Panc1 (cell line): ENCODE measurements around the gene TRIM45. TPM values are rescaled to one million over a fixed set of nuclear protein-coding genes. Genes with fewer than 3 reads are reported as not detected.

Experiments
- ATAC-seq: fragments of 200-7000 bp; cut with Tn5 transposase; 2 replicates; pipeline ENCODE4 v1.9.1; 2020; ENCODE audit warnings: mild to moderate bottlenecking, moderate library complexity
- BruUV-seq: library from RNA; stranded (reverse); fragments of 400-500 nt; replicated peaks from 2 replicates; lab custom pipeline; 2021; lab: Mats Ljungman, UMichigan
- CTCF ChIA-PET: fragments of 300-600 bp; sonication (Branson Sonifier 250); formaldehyde crosslinking; loops from one replicate; lab custom pipeline; 2022; ENCODE audit warnings: antibody characterized with exemption; lab: Charles Lee
- POLR2A ChIA-PET: fragments of 300-600 bp; sonication (Branson Sonifier 250); formaldehyde crosslinking; loops from one replicate; lab custom pipeline; 2022; ENCODE audit warnings: antibody characterized with exemption; lab: Charles Lee
- DNase-seq: peaks from one replicate; pipeline ENCODE4 v3.0.0-alpha.2; 2010; ENCODE audit warnings: low read depth, low spot score
- H3K27ac ChIP-seq: 2 replicates; pipeline ENCODE4 v1.5.1; 2011; ENCODE audit warnings: mild to moderate bottlenecking, low read length, inconsistent platforms
- H3K27me3 ChIP-seq: fragments of 200-500 bp; sonication (Bioruptor generic); 2 replicates; pipeline ENCODE4 v1.6.0; 2014; ENCODE audit warnings: low read length, inconsistent platforms; ENCODE audit not compliant: control insufficient read depth, insufficient read depth
- H3K36me3 ChIP-seq: fragments of 200-500 bp; sonication (Bioruptor generic); 2 replicates; pipeline ENCODE4 v1.5.1; 2014; ENCODE audit warnings: inconsistent platforms, mild to moderate bottlenecking, low read length, moderate library complexity; ENCODE audit not compliant: control insufficient read depth, insufficient read depth
- H3K4me1 ChIP-seq: 2 replicates; pipeline ENCODE4 v1.5.1; 2011; ENCODE audit warnings: inconsistent platforms, mild to moderate bottlenecking, low read length, moderate library complexity; ENCODE audit not compliant: control insufficient read depth, insufficient read depth
- H3K4me3 ChIP-seq, 2 experiments: 2 replicates each; pipeline ENCODE4 v1.5.1; 2011 to 2012; ENCODE audit warnings: low read depth in 2 of 2, low read length in 2 of 2, mild to moderate bottlenecking in 2 of 2, inconsistent platforms in 1 of 2, moderate library complexity in 1 of 2
- H3K9me3 ChIP-seq: fragments of 200-500 bp; sonication (Bioruptor generic); 2 replicates; pipeline ENCODE4 v1.5.1; 2014; ENCODE audit warnings: low read depth, mild to moderate bottlenecking, inconsistent platforms, low read length, moderate library complexity; ENCODE audit not compliant: control insufficient read depth, insufficient read depth
- CTCF ChIP-seq: fragments of 450-650 bp; IDR thresholded peaks from 2 replicates; pipeline ENCODE4 v1.5.1; 2017; ENCODE audit warnings: mild to moderate bottlenecking
- POLR2AphosphoS5 ChIP-seq: IDR thresholded peaks from 2 replicates; pipeline ENCODE4 v1.6.1; 2012; ENCODE audit warnings: mild to moderate bottlenecking, low read depth, low read length, moderate library complexity
- REST ChIP-seq, 2 experiments: IDR thresholded peaks; 2 replicates each; pipeline ENCODE4 v1.6.1; 2011 to 2012; ENCODE audit warnings: low read depth in 2 of 2, control low read depth in 1 of 2, low read length in 1 of 2, mild to moderate bottlenecking in 1 of 2, moderate library complexity in 1 of 2; ENCODE audit not compliant: insufficient read depth in 1 of 2
- SIN3A ChIP-seq: IDR thresholded peaks from 2 replicates; pipeline ENCODE4 v1.6.1; 2012; ENCODE audit warnings: low read depth, mild to moderate bottlenecking, low read length, moderate library complexity, borderline replicate concordance; ENCODE audit not compliant: insufficient read depth
- TCF7L2 ChIP-seq: IDR thresholded peaks from 2 replicates; pipeline ENCODE4 v1.6.1; 2011; ENCODE audit warnings: mild to moderate bottlenecking, low read depth, low read length, inconsistent platforms
- in situ Hi-C: cut with HindIII; loops from 2 replicates; pipeline ENCODE4 v1.10.0; 2016; ENCODE audit warnings: low sequenced_read_pairs, low pct_unique_long_range_greater_than_20kb
- intact Hi-C: fragments of 100-400 bp; cut with micrococcal nuclease; formaldehyde crosslinking; loops from one replicate; pipeline ENCODE4 v1.10.0; 2022; ENCODE audit not compliant: unreplicated experiment
- total RNA-seq: library from RNA; stranded (reverse); gene quantifications from one replicate; pipeline ENCODE4 v1.2.1, GENCODE V29; 2021; ENCODE audit not compliant: unreplicated experiment

The TRIM45 gene
- total RNA-seq, 1 experiment from 2014 or later, result 4.7 TPM

GRCh38 chr1:117116784-117117130, 4.8 kb downstream of the TRIM45 start:
- ChIA-PET CTCF (no interaction called here), POLR2A (interaction anchor here (0.7 kb wide), 1 partner anchor 19 kb away, joined by 3 read pairs; no protein-coding TSS in a partner anchor)
- intact Hi-C loops (no loop called here), in situ Hi-C loops (no loop called here)
- Histone ChIP-seq H3K27ac (no peak overlapping the region), H3K36me3 (no peaks in the 10 kb centered on the region), H3K4me1 (no peaks in the 10 kb centered on the region), H3K4me3 (no peak overlapping the region), H3K9me3 (no peaks in the 10 kb centered on the region), H3K27me3 (no peaks in the 10 kb centered on the region)
- ATAC-seq (no peak), DNase-seq (no peak)
- TF ChIP-seq REST (IDR thresholded peaks at IDR 0.05; ENCODE audit: insufficient read depth in 1 of 2, low read depth in 2 of 2, low read length in 1 of 2) (no peak), SIN3A (no peak), POLR2AphosphoS5 (no peak), TCF7L2 (no peak), CTCF (no peak)
- BruUV-seq, result no TSS peak

- CTCF ChIA-PET, result no interaction called here
- no TSS peak for BruUV-seq
- DNase-seq, result no peak
- H3K27me3 ChIP-seq, result no peaks in the 10 kb centered on the region
- in situ Hi-C loops (no loop called here), intact Hi-C loops (no loop called here)
- ATAC-seq, result no peak
- TF ChIP-seq REST (IDR thresholded peaks at IDR 0.05; ENCODE audit: insufficient read depth in 1 of 2, low read depth in 2 of 2, low read length in 1 of 2) (no peak), POLR2AphosphoS5 (no peak), SIN3A (no peak), CTCF (no peak), TCF7L2 (no peak)
- H3K27ac ChIP-seq, result no peak overlapping the region
- no peak overlapping the region for H3K4me3 ChIP-seq
- H3K4me1 ChIP-seq, result no peaks in the 10 kb centered on the region
- H3K9me3 ChIP-seq, result no peaks in the 10 kb centered on the region
- H3K36me3 ChIP-seq, result no peaks in the 10 kb centered on the region
- POLR2A ChIA-PET, result interaction anchor here (0.6 to 0.7 kb wide), 2 partner anchors 20 to 56 kb away, joined by 3 to 5 read pairs; partner anchors contain the start of gene TTF2
These were observed 5.3 kb downstream of the TRIM45 start for GRCh38 chr1:117116090-117116783.
